WTC11 (cell line): ENCODE data around the gene PCYOX1L. TPM values are rescaled to one million over a fixed set of nuclear protein-coding genes. Genes with fewer than 3 reads are reported as not detected.

ENCODE experiments used
- ARID4B ChIP-seq: sonication (generic); formaldehyde crosslinking; IDR thresholded peaks from 2 replicates; pipeline ENCODE4 v1.8.0; 2023; ENCODE audit warnings: missing genetic modification reagents, mild to moderate bottlenecking, borderline replicate concordance
- FOXP1 ChIP-seq: sonication (generic); formaldehyde crosslinking; IDR thresholded peaks from 2 replicates; pipeline ENCODE4 v1.8.0; 2022; ENCODE audit warnings: missing genetic modification reagents, mild to moderate bottlenecking, moderate library complexity, borderline replicate concordance
- HMGA2 ChIP-seq: fragments of 250-450 bp; sonication (Bioruptor Pico); IDR thresholded peaks from 2 replicates; pipeline ENCODE4 v1.4.0; 2021; ENCODE audit warnings: mild to moderate bottlenecking, moderate library complexity
- MLX ChIP-seq: sonication (generic); formaldehyde crosslinking; IDR thresholded peaks from 2 replicates; pipeline ENCODE4 v1.8.1; 2023; ENCODE audit warnings: mild to moderate bottlenecking, missing genetic modification reagents, moderate library complexity
- RORB ChIP-seq: fragments of 250-450 bp; sonication (Bioruptor Pico); IDR thresholded peaks from 2 replicates; pipeline ENCODE4 v1.9.0; 2021; ENCODE audit warnings: mild to moderate bottlenecking
- STAT6 ChIP-seq: sonication (generic); formaldehyde crosslinking; conservative IDR thresholded peaks from 2 replicates; pipeline ENCODE4 v1.8.1; 2023; ENCODE audit warnings: mild to moderate bottlenecking, low read depth, missing genetic modification reagents, moderate library complexity
- USF2 ChIP-seq: sonication (generic); formaldehyde crosslinking; IDR thresholded peaks from 2 replicates; pipeline ENCODE4 v1.8.1; 2023; ENCODE audit warnings: mild to moderate bottlenecking, missing genetic modification reagents, moderate library complexity
- ZNF281 ChIP-seq: sonication (generic); formaldehyde crosslinking; IDR thresholded peaks from 2 replicates; pipeline ENCODE4 v1.8.0; 2023; ENCODE audit warnings: mild to moderate bottlenecking, missing genetic modification reagents
- ZNF532 ChIP-seq: fragments of 250-450 bp; sonication (Bioruptor Pico); IDR thresholded peaks from 2 replicates; pipeline ENCODE4 v1.9.0; 2021; ENCODE audit warnings: mild to moderate bottlenecking, borderline replicate concordance
- total RNA-seq: library from RNA; stranded (reverse); gene quantifications from 3 replicates; pipeline ENCODE4 v1.2.3, GENCODE V29; 2021

The PCYOX1L gene
- total RNA-seq, 1 experiment from 2014 or later = 8.1 TPM

GRCh38 chr5:149409268-149409948, 51.6 kb downstream of the PCYOX1L start (continued):
- TF ChIP-seq ARID4B (CRISPR knock-in tag) = no peak
- TF ChIP-seq MLX (CRISPR knock-in tag) = no peak
- no peak for TF ChIP-seq ZNF281
- no peak for TF ChIP-seq HMGA2 (CRISPR knock-in tag)
- no peak for TF ChIP-seq FOXP1 (CRISPR knock-in tag)
- TF ChIP-seq RORB = no peak
- TF ChIP-seq ZNF532 (CRISPR knock-in tag) = no peak
- no peak for TF ChIP-seq STAT6 (CRISPR knock-in tag)
- no peak for TF ChIP-seq USF2 (CRISPR knock-in tag)
